Neural progenitor cell (in vitro differentiated cells): ENCODE results near the gene BNIP3.

Source experiments
- EZH2 ChIP-seq: fragments of 200-600 bp; sonication (generic); IDR thresholded peaks from 2 replicates; pipeline ENCODE4 v1.6.1; 2017; ENCODE audit warnings: antibody characterized with exemption, mild to moderate bottlenecking, moderate library complexity
- TF ChIP-seq, protein P1 (sequence below): fragments of 200-600 bp; sonication (generic); IDR thresholded peaks from 2 replicates; pipeline ENCODE4 v1.5.1; 2017; ENCODE audit warnings: antibody characterized with exemption, mild to moderate bottlenecking

DNA sequence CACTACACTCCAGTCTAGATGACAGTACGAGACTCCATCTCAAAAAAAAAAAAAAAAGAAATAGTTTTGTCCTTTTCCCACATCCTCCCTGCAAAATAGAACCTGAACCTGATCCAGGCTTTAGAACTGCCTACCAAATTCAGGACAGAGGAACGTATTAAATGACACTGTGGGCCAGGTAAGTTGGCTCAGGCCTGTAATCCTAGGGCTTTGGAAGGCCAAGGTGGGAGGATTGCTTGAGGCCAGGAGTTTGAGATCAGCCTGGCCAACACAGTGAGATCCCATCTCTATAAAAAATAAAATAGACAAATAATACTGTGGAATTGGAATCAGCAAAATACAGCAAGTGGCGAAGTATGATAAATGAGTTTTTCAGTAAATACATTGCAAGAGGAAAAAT, 10.0 kb upstream of the BNIP3 start:
- TF ChIP-seq, protein P1, sequence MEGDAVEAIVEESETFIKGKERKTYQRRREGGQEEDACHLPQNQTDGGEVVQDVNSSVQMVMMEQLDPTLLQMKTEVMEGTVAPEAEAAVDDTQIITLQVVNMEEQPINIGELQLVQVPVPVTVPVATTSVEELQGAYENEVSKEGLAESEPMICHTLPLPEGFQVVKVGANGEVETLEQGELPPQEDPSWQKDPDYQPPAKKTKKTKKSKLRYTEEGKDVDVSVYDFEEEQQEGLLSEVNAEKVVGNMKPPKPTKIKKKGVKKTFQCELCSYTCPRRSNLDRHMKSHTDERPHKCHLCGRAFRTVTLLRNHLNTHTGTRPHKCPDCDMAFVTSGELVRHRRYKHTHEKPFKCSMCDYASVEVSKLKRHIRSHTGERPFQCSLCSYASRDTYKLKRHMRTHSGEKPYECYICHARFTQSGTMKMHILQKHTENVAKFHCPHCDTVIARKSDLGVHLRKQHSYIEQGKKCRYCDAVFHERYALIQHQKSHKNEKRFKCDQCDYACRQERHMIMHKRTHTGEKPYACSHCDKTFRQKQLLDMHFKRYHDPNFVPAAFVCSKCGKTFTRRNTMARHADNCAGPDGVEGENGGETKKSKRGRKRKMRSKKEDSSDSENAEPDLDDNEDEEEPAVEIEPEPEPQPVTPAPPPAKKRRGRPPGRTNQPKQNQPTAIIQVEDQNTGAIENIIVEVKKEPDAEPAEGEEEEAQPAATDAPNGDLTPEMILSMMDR: no peak
- TF ChIP-seq EZH2: no peak
